ENCODE measurements around the gene GEMIN7. TPM values are rescaled to one million over a fixed set of nuclear protein-coding genes. Genes with fewer than 3 reads are reported as not detected.

The GEMIN7 gene
- total RNA-seq, result 12.5 TPM

GRCh38 chr19:45079063-45079910 is at the start of gene GEMIN7:
Gene GEMIN7, plus strand, starts transcription at chr19:45079260. Its CDS starts 10,855 bp downstream, at chr19:45090115.
- DNase-seq, result peak; percentile 81

DNA sequence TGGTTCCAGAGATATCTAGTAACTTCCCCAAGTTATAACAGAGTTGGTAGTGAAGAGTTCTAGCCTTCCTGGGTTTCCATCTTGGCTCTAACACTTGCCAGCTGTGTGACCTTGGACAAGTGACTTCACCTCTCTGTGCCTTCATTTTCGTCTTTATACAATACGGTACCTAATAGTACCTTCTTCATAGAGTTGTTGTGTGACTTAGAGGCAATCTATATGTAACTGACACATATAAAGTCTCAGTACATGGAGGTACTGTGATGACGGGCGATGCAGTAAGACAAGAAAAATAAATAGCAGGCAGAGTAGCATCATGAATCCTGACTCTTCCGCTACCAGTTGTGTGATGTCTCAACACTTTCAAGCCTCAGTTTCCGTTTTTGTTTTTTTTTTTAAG is 48.2 kb upstream of the GEMIN7 start:
- no peak for DNase-seq

- DNase-seq, result no peak
Observed at GRCh38 chr19:45032421-45032820, 46.6 kb upstream of the GEMIN7 start.

DNA sequence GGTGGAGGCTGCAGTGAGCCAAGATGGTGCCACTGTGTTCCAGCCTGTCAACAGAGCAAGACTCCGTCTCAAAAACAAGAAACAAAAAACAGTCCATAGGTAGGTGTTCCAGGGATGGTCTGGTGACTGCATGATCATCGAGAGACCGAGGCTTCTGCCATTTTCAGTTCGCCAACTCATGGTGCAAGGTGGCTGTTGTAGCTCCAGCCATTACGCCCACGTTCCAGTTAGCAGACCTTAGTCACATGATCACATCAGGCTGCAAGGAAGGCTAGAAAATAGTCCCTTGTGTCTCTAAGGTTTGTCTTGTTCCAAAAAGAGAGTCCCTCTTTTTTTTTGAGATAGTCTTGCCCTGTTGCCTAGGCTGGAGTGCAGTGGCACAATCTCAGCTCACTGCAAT is 43.3 kb upstream of the GEMIN7 start:
- no peak for DNase-seq

- DNase-seq, result no peak
Observed at GRCh38 chr19:45037393-45038169, 41.5 kb upstream of the GEMIN7 start.

DNA sequence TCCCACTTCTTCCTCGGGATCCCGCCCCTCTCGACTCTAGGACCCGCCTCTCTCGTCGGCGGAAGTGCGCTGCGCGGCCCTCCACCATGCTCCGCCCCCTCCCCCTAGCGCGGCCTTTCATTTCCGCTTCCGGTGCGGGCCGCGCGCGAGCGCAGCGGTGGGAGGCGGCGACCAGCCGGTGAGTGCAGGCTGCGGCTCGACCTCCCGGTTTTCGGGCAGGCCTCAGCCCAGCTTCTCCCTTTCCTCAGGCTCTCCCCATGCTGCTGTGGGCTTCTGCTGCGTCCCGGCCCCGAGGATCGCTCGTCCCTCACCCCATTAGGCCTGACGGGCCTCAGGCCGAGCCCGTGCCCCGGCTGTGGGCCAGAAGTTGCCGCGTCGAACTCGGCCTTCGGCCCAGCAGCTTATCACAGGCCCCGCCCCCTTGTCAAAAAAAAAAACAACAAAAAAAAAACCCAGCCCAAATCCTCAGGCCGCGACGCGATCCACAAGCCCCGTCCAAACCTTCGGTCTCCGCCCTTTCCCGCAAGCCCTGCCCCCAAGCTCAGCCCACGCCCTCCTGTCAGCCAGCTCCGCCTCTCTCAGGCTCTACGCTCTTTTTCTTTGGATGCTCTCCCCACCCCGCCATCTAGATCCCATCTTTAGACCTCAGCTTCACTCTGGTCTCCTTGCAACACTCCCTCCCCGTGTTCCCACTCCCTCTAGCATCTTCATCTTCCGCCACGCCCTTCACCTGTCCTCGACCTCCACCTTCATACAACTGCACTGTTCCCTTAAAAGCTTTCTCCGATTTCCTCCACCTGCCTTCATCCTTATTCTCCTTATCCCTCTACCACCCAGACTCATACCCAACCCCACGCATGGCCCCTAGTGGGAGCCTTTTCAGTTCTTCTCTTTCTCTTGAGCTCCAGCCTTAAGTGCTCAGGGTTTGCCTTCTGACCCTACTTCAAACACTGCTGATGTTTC is 39.8 kb upstream of the GEMIN7 start, which contains the start of gene CLASRP:
TSS of gene CLASRP (plus strand) at position 115 of the 963 bp plus-strand sequence. CDS start 1,168 bp downstream, outside the sequence.
- DNase-seq, result peak; percentile 96

DNA sequence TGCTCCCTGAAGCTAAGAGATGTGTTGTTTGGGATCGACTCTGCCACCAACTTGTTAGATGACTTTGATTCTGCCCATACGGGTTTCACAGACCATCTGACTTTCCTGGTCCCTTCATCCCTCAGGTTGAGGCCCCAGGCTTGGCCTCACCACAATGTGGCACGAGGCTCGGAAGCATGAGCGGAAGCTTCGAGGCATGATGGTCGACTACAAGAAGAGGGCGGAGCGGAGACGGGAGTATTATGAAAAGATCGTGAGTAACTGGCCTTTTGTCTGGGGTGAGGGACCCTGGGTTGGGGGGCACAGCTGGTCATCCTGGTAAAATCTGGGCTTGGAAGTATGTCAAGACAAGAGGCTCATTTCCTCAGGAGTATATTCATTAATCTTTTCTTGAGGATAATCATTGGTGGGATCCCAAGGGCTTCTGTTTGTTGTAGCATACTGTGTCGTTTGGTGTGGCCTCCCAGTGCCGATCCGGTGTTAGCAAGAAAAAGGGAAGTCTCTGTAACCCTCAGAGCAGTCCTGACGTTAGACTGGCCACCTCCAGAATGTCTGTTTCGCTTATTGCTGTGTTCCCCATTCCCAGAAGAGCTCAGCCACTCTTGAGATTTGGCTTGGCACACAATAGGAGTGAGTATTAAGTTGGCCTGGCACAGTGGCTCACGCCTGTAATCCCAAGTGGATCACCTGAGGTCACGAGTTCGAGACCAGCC is 38.8 kb upstream of the GEMIN7 start:
- DNase-seq, result no peak

- no peak for DNase-seq
Observed at GRCh38 chr19:45041125-45041524, 37.9 kb upstream of the GEMIN7 start.

DNA sequence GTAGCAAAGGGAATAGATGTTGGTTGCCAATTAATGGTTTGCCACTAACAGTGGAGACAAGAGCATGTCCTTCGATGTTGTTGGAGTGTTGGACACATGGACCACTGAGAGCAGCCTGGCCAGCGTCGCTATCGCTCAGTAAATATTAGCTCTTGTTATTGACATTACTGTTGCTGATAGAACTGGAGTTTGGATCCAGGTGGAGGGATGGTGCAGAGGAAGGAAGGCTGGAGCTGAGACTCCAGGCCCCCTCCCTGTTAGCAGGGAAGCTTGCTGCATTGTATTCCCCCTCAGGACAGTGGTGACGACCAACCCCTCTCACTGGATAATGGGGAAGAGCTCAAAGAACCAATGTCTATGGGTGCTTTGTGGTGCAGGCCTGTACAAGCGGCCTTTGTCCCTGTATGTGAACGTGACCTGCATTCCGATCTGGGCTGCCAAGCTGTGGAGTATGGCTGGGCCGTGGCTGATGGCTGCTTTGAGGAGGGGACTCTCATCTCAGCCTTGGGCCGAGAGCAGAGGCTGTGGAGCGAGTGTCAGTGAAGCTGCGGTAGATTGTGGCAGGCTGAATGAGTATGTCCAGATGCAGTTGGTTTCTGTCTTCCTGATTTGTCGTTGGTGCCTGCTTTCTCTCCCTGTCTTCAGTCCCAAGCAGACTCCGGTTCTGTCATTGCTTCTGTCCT is 33.2 kb upstream of the GEMIN7 start:
- no peak for DNase-seq

GRCh38 chr19:45046355-45046754 is 32.7 kb upstream of the GEMIN7 start:
- DNase-seq, result no peak

DNA sequence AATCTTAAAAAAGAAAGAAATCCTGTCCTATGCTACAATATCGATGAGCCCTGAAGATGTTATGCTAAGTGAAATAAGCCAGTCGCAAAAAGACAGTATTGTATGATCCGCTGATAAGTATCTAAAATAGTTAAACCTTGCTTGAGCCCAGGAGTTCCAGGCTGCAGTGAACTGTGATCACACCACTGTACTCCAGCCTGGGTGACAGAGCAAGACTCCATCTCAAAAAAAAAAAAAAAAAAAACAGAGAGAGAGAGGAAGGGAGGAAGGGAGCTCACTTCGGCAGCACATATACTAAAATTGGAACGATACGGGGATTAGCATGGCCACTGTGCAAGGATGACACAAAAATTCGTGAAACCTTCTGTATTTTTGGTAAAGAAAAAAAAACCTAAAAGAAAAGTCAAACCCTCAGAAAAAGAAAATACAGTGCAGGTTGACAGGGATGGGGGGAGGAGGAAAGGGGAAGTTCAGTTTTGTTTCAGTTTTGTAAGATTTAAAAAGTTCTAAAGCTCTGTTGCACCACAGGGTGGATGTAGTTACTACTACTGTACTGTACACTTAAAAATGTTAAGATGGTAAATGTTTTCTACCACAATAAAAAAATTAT is 31.8 kb upstream of the GEMIN7 start:
- DNase-seq, result no peak

DNA sequence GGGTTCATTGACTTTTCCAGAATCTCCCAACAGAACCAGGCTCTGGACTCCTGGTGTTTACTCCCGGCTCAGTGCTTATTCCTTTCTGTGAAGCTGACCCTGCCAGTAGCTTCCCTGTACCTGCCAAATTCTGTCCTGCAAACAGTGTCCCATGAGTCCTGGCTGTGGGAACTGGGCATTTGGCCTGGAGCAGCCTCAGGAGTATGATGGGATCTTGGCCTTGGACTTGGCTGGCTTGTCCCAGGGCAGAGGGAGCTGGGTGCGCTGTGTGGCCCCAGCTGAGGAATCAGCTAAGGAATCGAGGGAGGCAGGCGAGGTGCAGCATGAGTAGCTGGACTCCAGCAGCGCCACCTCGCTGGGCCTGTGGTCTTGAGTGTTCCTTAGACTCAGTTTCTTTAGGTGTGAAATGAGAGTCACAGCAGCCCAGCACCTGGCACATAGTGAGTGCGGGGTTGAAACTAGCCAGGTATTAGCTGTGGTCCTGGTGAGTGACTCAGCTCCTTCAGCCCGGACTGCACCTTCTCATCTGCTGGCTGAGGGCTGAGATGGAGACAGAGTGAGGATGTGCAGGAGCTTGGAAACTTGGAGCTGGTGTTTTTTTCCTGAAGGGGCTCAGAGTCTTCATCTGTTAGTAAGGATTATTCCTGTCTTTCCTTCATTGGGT is 29.9 kb upstream of the GEMIN7 start:
- no peak for DNase-seq

- DNase-seq, result no peak
Observed at GRCh38 chr19:45050036-45050435, 29.0 kb upstream of the GEMIN7 start.

DNA sequence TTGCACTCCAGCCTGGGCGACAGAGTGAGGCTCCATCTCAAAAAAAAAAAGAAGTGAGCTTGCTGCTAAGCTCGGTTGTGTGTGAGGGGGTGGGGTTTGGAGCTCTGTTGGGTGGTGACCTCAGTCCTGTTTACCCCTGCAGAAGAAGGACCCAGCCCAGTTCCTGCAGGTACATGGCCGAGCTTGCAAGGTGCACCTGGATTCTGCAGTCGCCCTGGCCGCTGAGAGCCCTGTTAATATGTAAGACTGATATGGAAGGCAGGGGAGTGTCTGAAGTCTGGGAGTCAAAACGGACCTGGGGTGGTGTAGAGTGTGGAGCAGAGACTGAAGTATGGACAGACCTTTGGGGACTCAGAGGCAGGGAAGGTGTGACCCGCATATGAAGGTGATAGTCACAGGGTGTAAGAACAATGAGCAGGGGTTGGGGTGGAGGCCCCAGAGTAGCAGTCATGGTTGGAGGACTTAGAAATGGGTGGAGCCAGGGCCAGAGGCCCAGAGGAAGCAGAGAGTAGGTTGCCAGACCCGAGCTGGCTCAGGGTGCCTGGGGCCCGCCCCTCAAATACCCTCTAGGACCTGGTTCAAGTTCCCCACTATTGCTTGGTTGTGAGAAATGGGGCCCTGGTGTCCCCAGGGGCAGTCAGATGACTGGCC is 27.0 kb upstream of the GEMIN7 start:
- no peak for DNase-seq

DNA sequence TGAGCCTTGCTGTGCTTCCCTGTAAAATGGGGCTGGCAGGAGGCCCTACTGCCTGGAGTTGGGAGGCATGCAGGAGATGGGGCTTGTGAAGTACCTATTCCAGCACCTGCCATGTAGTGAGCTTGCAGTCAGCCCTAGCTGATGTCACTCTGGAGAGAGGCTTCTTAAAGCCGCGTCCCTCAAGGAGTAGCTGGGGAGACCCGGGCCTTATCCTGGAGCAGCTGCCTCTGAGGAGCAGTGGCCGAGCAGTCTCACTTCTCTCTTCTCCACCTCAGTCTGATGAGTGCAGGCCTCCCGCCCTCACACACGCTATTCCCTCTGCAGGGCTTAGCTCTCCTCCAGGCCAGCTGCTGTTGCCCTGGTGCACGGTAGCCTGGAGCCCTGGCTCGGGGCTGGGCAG is 22.2 kb upstream of the GEMIN7 start:
- DNase-seq, result no peak

DNA sequence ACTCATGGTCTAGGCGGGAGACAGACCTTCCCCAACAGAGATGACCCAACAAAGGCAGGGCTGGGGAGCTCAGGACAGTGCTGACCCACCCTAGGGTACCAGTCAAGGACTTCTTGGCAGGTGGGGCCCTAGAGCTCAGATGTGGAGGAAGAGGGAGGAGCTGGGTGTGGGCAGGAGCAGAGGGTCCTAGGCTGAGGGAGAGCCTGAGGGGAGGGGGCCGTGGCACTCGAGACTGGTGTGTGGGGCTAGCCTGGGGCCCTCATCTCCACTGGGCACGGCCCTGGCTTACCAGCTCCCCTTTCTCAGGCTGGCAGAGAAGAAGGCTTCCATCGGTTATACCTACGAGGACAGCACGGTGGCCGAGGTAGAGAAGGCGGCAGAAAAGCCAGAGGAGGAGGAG is 21.6 kb upstream of the GEMIN7 start:
- no peak for DNase-seq

DNA sequence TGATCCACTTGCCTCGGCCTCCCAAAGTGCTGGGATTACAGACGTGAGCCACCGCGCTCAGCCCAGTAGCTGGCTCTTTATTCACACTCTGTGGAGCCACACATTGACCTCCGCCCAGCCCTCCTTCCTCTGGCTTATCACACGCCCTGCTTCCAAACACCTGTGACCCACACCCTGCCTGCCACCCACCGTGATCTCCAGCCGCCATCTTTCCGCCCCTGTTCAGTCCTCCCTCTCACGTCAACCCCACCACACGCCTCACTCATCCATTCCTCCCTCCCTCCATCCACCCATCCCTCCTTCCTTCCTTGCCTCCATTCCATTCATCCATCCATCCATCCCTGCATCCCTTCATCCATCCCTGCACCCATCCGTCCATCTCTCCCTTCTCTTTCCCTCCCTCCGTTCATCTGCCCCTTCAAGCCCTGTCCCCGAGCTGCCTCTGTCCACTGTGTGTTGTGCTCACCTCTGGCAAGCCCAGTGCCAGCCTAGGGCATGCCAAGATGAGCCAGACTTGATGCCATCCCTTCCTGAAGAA is 20.4 kb upstream of the GEMIN7 start:
- no peak for DNase-seq

GRCh38 chr19:45059258-45059965 is 19.6 kb upstream of the GEMIN7 start:
- DNase-seq, result peak; percentile 80

All from tongue (tissue), 2 donors.